IMR-90 (cell line): ENCODE measurements around the gene CDK5RAP3. TPM values are rescaled to one million over a fixed set of nuclear protein-coding genes. Genes with fewer than 3 reads are reported as not detected.

Source experiments
- ATAC-seq: fragments of 200-7000 bp; cut with Tn5 transposase; 2 replicates; pipeline ENCODE4 v1.9.1; 2020; ENCODE audit warnings: low read depth, mild to moderate bottlenecking, moderate library complexity
- BruUV-seq: library from RNA; stranded (reverse); fragments of 400-500 nt; replicated peaks from 2 replicates; lab custom pipeline; 2021; lab: Mats Ljungman, UMichigan
- CTCF ChIA-PET: fragments of 300-600 bp; formaldehyde crosslinking; extraction: SDS; loops from one replicate; lab custom pipeline; 2021; ENCODE audit warnings: antibody characterized with exemption; lab: Yijun Ruan, JAX
- POLR2A ChIA-PET: fragments of 300-600 bp; sonication (Branson Sonifier 250); formaldehyde crosslinking; loops from one replicate; lab custom pipeline; 2022; ENCODE audit warnings: antibody characterized with exemption; ENCODE audit not compliant: unreplicated experiment; lab: Charles Lee
- DNase-seq: peaks from one replicate; pipeline ENCODE4 v3.0.0; 2013
- H2AFZ ChIP-seq: replicated peaks from 2 replicates; pipeline ENCODE3; 2013; ENCODE audit warnings: low read length, mild to moderate bottlenecking; ENCODE audit not compliant: poor library complexity
- H2AK5ac ChIP-seq: 2 replicates; pipeline ENCODE4 v1.6.1; 2013; ENCODE audit warnings: low read depth, low read length, inconsistent platforms
- H2AK9ac ChIP-seq: replicated peaks from 2 replicates; pipeline ENCODE3; 2013; ENCODE audit warnings: mild to moderate bottlenecking, low read depth, low read length, moderate library complexity; ENCODE audit not compliant: poor library complexity
- H2BK120ac ChIP-seq: 2 replicates; pipeline ENCODE4 v1.6.1; 2013; ENCODE audit warnings: low read depth, low read length, inconsistent platforms
- H2BK15ac ChIP-seq: 3 replicates; pipeline ENCODE4 v1.6.1; 2013; ENCODE audit warnings: low read depth, low read length, inconsistent platforms
- H2BK20ac ChIP-seq: 2 replicates; pipeline ENCODE4 v1.6.1; 2013; ENCODE audit warnings: low read depth, mild to moderate bottlenecking, inconsistent platforms, low read length, moderate library complexity
- H2BK5ac ChIP-seq: 2 replicates; pipeline ENCODE4 v1.6.1; 2013; ENCODE audit warnings: mild to moderate bottlenecking, low read depth, low read length, inconsistent platforms; ENCODE audit not compliant: poor library complexity, severe bottlenecking
- H3K14ac ChIP-seq: replicated peaks from 2 replicates; pipeline ENCODE4 v1.6.1; 2013; ENCODE audit warnings: low read depth, low read length, inconsistent platforms
- H3K18ac ChIP-seq: 2 replicates; pipeline ENCODE4 v1.6.1; 2013; ENCODE audit warnings: low read depth, low read length, control low read depth
- H3K23ac ChIP-seq: 2 replicates; pipeline ENCODE4 v1.6.1; 2013; ENCODE audit warnings: low read depth, low read length, inconsistent platforms
- H3K27ac ChIP-seq: 2 replicates; pipeline ENCODE4 v1.5.1; 2013; ENCODE audit warnings: mild to moderate bottlenecking, control low read depth, low read length; ENCODE audit not compliant: insufficient read depth
- H3K27me3 ChIP-seq: 2 replicates; pipeline ENCODE4 v1.6.1; 2013; ENCODE audit warnings: low read length; ENCODE audit not compliant: control insufficient read depth, insufficient read depth
- H3K36me3 ChIP-seq: 2 replicates; pipeline ENCODE4 v1.6.1; 2013; ENCODE audit warnings: low read length, mixed read lengths; ENCODE audit not compliant: control insufficient read depth, insufficient read depth
- H3K4ac ChIP-seq: 2 replicates; pipeline ENCODE4 v1.6.1; 2013; ENCODE audit warnings: low read depth, low read length, inconsistent platforms
- H3K4me1 ChIP-seq: 2 replicates; pipeline ENCODE4 v1.6.1; 2013; ENCODE audit warnings: low read length, mixed read lengths; ENCODE audit not compliant: control insufficient read depth, insufficient read depth
- H3K4me2 ChIP-seq: 2 replicates; pipeline ENCODE4 v1.6.1; 2013; ENCODE audit warnings: low read depth, mild to moderate bottlenecking, control low read depth, low read length, moderate library complexity
- H3K4me3 ChIP-seq: 2 replicates; pipeline ENCODE4 v1.5.1; 2013; ENCODE audit warnings: low read depth, mild to moderate bottlenecking, control low read depth, low read length, moderate library complexity; ENCODE audit not compliant: insufficient read depth
- H3K56ac ChIP-seq: 2 replicates; pipeline ENCODE4 v1.6.1; 2013; ENCODE audit warnings: low read length, inconsistent platforms; ENCODE audit not compliant: insufficient read depth; ENCODE audit errors: extremely low read depth
- H3K79me1 ChIP-seq, 2 experiments: 2 replicates each; pipeline ENCODE4 v1.6.1; 2013; ENCODE audit warnings: low read length in 2 of 2, inconsistent platforms in 1 of 2, low read depth in 1 of 2
- H3K9ac ChIP-seq: 2 replicates; pipeline ENCODE4 v1.6.1; 2013; ENCODE audit warnings: low read depth, low read length, control low read depth
- H3K9me1 ChIP-seq: 2 replicates; pipeline ENCODE4 v1.6.1; 2013; ENCODE audit warnings: low read length, inconsistent platforms; ENCODE audit not compliant: insufficient read depth
- H3K9me3 ChIP-seq: 2 replicates; pipeline ENCODE4 v1.6.1; 2013; ENCODE audit warnings: low read length; ENCODE audit not compliant: control insufficient read depth, insufficient read depth
- H4K20me1 ChIP-seq: 2 replicates; pipeline ENCODE4 v1.6.1; 2013; ENCODE audit warnings: low read length, inconsistent platforms; ENCODE audit not compliant: insufficient read depth
- H4K5ac ChIP-seq: 2 replicates; pipeline ENCODE4 v1.6.1; 2013; ENCODE audit warnings: mild to moderate bottlenecking, low read depth, low read length, control low read depth
- H4K8ac ChIP-seq, 2 experiments: 2 replicates each; pipeline ENCODE4 v1.6.1; 2013; ENCODE audit warnings: low read depth in 2 of 2, low read length in 2 of 2, control low read depth in 1 of 2, inconsistent platforms in 1 of 2
- H4K91ac ChIP-seq: 2 replicates; pipeline ENCODE4 v1.6.1; 2013; ENCODE audit warnings: low read depth, low read length, inconsistent platforms; ENCODE audit not compliant: insufficient read depth
- BHLHE40 ChIP-seq: fragments of 150-350 bp; IDR thresholded peaks from 2 replicates; pipeline ENCODE4 v1.6.1; 2016; ENCODE audit warnings: mild to moderate bottlenecking, low read depth, low read length
- CEBPB ChIP-seq: IDR thresholded peaks from 2 replicates; pipeline ENCODE4 v1.6.1; 2012; ENCODE audit warnings: low read depth, low read length, improper control_type of control experiment
- CHD1 ChIP-seq: IDR thresholded peaks from 2 replicates; pipeline ENCODE4 v1.6.1; 2012; ENCODE audit warnings: low read depth, low read length, improper control_type of control experiment
- FOS ChIP-seq: fragments of 150-350 bp; IDR thresholded peaks from 2 replicates; pipeline ENCODE4 v1.6.1; 2016; ENCODE audit warnings: low read depth, low read length
- MAFK ChIP-seq: IDR thresholded peaks from 2 replicates; pipeline ENCODE4 v1.6.1; 2012; ENCODE audit warnings: low read depth, low read length, improper control_type of control experiment
- MAZ ChIP-seq: IDR thresholded peaks from 2 replicates; pipeline ENCODE4 v1.6.1; 2012; ENCODE audit warnings: low read depth, mild to moderate bottlenecking, low read length, improper control_type of control experiment, moderate library complexity, borderline replicate concordance
- MXI1 ChIP-seq: IDR thresholded peaks from 2 replicates; pipeline ENCODE4 v1.6.1; 2012; ENCODE audit warnings: low read depth, mild to moderate bottlenecking, low read length, moderate library complexity, borderline replicate concordance
- NFE2L2 ChIP-seq: fragments of 150-350 bp; IDR thresholded peaks from 2 replicates; pipeline ENCODE4 v1.6.1; 2016; ENCODE audit warnings: low read depth, mild to moderate bottlenecking, low read length
- RAD21 ChIP-seq: IDR thresholded peaks from 2 replicates; pipeline ENCODE4 v1.6.1; 2012; ENCODE audit warnings: low read length, improper control_type of control experiment
- RCOR1 ChIP-seq: IDR thresholded peaks from 2 replicates; pipeline ENCODE4 v1.6.1; 2012; ENCODE audit warnings: mild to moderate bottlenecking, low read length, improper control_type of control experiment; ENCODE audit not compliant: insufficient replicate concordance
- RFX5 ChIP-seq: IDR thresholded peaks from 2 replicates; pipeline ENCODE4 v1.8.0; 2012; ENCODE audit warnings: low read depth, mild to moderate bottlenecking, low read length, moderate library complexity
- WGBS, 2 experiments: methylation state at CpG; one replicate each; pipeline versions ENCODE4 v1.1.5 to v1.1.7; 2013; ENCODE audit warnings: missing lambda C conversion rate in 2 of 2; ENCODE audit not compliant: insufficient read length in 1 of 2; ENCODE audit errors: extremely low coverage in 2 of 2; 5-methylcytosine and 5-hydroxymethylcytosine counted together
- dilution Hi-C: fragments of 300-500 bp; cut with HindIII; formaldehyde crosslinking; loops from one replicate; pipeline ENCODE4 v1.14.3; 2018; ENCODE audit warnings: low sequenced_read_pairs; ENCODE audit not compliant: unreplicated experiment
- in situ Hi-C: fragments of 300-500 bp; cut with MboI; formaldehyde crosslinking; loops from 3 replicates; pipeline ENCODE4 v1.14.3; 2019; ENCODE audit warnings: low sequenced_read_pairs, inconsistent platforms, mixed read lengths
- intact Hi-C: fragments of 100-400 bp; cut with micrococcal nuclease; formaldehyde crosslinking; loops from 2 replicates; pipeline ENCODE4 v1.10.0; 2022
- polyA plus RNA-seq, 3 experiments: library from polyadenylated mRNA; depleted of rRNA; stranded (reverse); fragments of >200 nt; gene quantifications; 2 replicates each; pipeline ENCODE4 v1.2.3, GENCODE V29; 2012; ENCODE audit warnings: low replicate concordance in 1 of 3
- total RNA-seq: library from RNA; depleted of rRNA; stranded (reverse); fragments of >200 nt; gene quantifications from 2 replicates; pipeline ENCODE4 v1.2.3, GENCODE V29; 2012
- TF ChIP-seq, protein P1 (sequence below): fragments of 150-350 bp; IDR thresholded peaks from 2 replicates; pipeline ENCODE4 v1.6.1; 2016; ENCODE audit warnings: low read depth, mild to moderate bottlenecking, low read length, moderate library complexity, borderline replicate concordance
- TF ChIP-seq, protein P2 (sequence below): conservative IDR thresholded peaks from 2 replicates; pipeline ENCODE4 v1.5.1; 2012; ENCODE audit warnings: mild to moderate bottlenecking, low read depth, low read length, improper control_type of control experiment
- TF ChIP-seq, protein P3 (sequence below): fragments of 150-350 bp; IDR thresholded peaks from 2 replicates; pipeline ENCODE4 v1.6.1; 2017; ENCODE audit warnings: mild to moderate bottlenecking, antibody characterized with exemption, low read length, low read depth

The CDK5RAP3 gene
- total and polyA plus RNA-seq, 2 of the 4 experiments (the other 2 are of a cell fraction) = 75.3 to 153 TPM

DNA sequence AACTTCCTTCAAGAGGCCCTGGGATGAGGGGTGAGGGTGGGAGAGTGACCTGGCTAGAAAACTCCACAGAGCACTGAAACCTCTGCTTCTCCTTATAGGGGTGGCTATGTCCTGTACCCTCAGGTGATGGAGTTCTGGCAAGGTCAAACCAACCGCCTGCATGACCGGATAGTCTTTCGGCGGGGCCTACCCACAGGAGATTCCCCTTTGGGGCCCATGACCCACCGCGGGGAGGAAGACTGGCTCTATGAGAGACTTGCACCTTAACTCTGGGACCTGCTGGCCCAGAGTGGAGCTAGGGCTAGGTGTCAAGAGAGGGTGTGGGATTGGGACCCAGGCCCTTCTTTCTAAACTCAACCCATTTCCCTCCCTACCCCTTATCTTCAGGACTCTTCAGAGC is 24.4 kb upstream of the CDK5RAP3 start:
- CTCF ChIA-PET = interaction anchor here (0.6 to 1.5 kb wide), 9 partner anchors 9 to 154 kb away, joined by 3 to 8 read pairs (median 4); partner anchors contain the start of genes CDK5RAP3 and SCRN2

More for the DNA sequence above, 24.4 kb upstream of the CDK5RAP3 start:
- in situ Hi-C loops (no loop called here), intact Hi-C loops (loop anchor here (5.0 kb wide), 1 partner anchor 104 kb away; the partner anchor contains the start of gene SCRN2), dilution Hi-C loops (no loop called here)
- no TSS peak for BruUV-seq
- Histone ChIP-seq H4K8ac (no peak overlapping the region), H3K56ac (no peak overlapping the region), H3K4ac (no peak overlapping the region), H3K4me1 (peaks cover 5% of the 10 kb centered on the region), H3K9me3 (no peaks in the 10 kb centered on the region), H4K20me1 (peaks cover 2% of the 10 kb centered on the region; the same call in 1 of the 2 replicates), H2BK5ac (no peak overlapping the region), H3K27ac (no peak overlapping the region), H3K27me3 (no peaks in the 10 kb centered on the region), H2AK5ac (no peak overlapping the region), H3K23ac (no peak overlapping the region), H2BK20ac (no peak overlapping the region), H4K91ac (no peak overlapping the region), H2AK9ac (no peak overlapping the region), H3K36me3 (peaks cover 2% of the 10 kb centered on the region), H3K9me1 (no peaks in the 10 kb centered on the region), H3K18ac (no peak overlapping the region), H3K9ac (no peak overlapping the region), H3K4me2 (no peak overlapping the region), H2AFZ (no peak overlapping the region), H3K14ac (no peak overlapping the region), H3K79me1 (peaks cover 5 to 18% of the 10 kb centered on the region in 2 experiments; a peak in 3 of 4 replicates), H4K5ac (no peak overlapping the region), H2BK120ac (no peak overlapping the region), H3K4me3 (no peak overlapping the region), H2BK15ac (no peak overlapping the region)
- TF ChIP-seq CEBPB (no peak), NFE2L2 (no peak), FOS (no peak), MAFK (no peak), MAZ (no peak), MXI1 (no peak), RAD21 (no peak), RFX5 (no peak), RCOR1 (no peak), CHD1 (no peak), BHLHE40 (no peak)
- TF ChIP-seq, protein P1, sequence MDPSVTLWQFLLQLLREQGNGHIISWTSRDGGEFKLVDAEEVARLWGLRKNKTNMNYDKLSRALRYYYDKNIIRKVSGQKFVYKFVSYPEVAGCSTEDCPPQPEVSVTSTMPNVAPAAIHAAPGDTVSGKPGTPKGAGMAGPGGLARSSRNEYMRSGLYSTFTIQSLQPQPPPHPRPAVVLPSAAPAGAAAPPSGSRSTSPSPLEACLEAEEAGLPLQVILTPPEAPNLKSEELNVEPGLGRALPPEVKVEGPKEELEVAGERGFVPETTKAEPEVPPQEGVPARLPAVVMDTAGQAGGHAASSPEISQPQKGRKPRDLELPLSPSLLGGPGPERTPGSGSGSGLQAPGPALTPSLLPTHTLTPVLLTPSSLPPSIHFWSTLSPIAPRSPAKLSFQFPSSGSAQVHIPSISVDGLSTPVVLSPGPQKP = no peak
- TF ChIP-seq, protein P2, sequence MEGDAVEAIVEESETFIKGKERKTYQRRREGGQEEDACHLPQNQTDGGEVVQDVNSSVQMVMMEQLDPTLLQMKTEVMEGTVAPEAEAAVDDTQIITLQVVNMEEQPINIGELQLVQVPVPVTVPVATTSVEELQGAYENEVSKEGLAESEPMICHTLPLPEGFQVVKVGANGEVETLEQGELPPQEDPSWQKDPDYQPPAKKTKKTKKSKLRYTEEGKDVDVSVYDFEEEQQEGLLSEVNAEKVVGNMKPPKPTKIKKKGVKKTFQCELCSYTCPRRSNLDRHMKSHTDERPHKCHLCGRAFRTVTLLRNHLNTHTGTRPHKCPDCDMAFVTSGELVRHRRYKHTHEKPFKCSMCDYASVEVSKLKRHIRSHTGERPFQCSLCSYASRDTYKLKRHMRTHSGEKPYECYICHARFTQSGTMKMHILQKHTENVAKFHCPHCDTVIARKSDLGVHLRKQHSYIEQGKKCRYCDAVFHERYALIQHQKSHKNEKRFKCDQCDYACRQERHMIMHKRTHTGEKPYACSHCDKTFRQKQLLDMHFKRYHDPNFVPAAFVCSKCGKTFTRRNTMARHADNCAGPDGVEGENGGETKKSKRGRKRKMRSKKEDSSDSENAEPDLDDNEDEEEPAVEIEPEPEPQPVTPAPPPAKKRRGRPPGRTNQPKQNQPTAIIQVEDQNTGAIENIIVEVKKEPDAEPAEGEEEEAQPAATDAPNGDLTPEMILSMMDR = no peak
- TF ChIP-seq, protein P3, sequence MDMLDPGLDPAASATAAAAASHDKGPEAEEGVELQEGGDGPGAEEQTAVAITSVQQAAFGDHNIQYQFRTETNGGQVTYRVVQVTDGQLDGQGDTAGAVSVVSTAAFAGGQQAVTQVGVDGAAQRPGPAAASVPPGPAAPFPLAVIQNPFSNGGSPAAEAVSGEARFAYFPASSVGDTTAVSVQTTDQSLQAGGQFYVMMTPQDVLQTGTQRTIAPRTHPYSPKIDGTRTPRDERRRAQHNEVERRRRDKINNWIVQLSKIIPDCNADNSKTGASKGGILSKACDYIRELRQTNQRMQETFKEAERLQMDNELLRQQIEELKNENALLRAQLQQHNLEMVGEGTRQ = no peak
- no peak for ATAC-seq
- WGBS, 2 experiments = no CpG with 5 or more reads among the region's 6 CpGs
- POLR2A ChIA-PET = no interaction called here
- DNase-seq = no peak
